ENCODE measurements around the gene FBXL2. TPM values are rescaled to one million over a fixed set of nuclear protein-coding genes. Genes with fewer than 3 reads are reported as not detected.
A peak's percentile ranks its signal among the peaks of the same experiment; 100 is the strongest.
"Not testable (repeated sequence)": the region's sequence is repeated elsewhere in the genome, so short reads cannot be mapped to it uniquely, and the experiment has no call there.

FBXL2 gene
- total RNA-seq, 1 experiment from 2014 or later, result 10.8 TPM

GRCh38 chr3:33428734-33429133, 151.5 kb downstream of the FBXL2 start:
- Histone ChIP-seq H3K4me3 (ENCODE audit: low read depth, low read length) (no peak overlapping the region), H3K27me3 (replicated peaks; ENCODE audit: control insufficient read depth, insufficient read depth, low read length) (no peaks in the 10 kb centered on the region), H3K4me1 (peaks cover 30% of the 10 kb centered on the region), H3K36me3 (ENCODE audit: control insufficient read depth, insufficient read depth, low read length) (no peaks in the 10 kb centered on the region; the same call in 1 of the 2 replicates), H3K9me3 (no peaks in the 10 kb centered on the region)
- Mint-ChIP-seq H3K4me3 (ENCODE audit: unreplicated experiment) (no peak overlapping the region), H3K27ac (ENCODE audit: unreplicated experiment) (peak overlapping the region; percentile 2), H3K27me3 (ENCODE audit: insufficient read depth, unreplicated experiment) (no peaks in the 10 kb centered on the region), H3K9me3 (ENCODE audit: unreplicated experiment) (no peaks in the 10 kb centered on the region), H3K36me3 (ENCODE audit: insufficient read depth, unreplicated experiment) (peaks cover 30% of the 10 kb centered on the region), H3K4me1 (ENCODE audit: low read depth, unreplicated experiment) (peaks cover 25% of the 10 kb centered on the region)
- ChIA-PET POLR2A (interaction anchor here (0.6 kb wide), 2 partner anchors 64 to 187 kb away, joined by 6 to 8 read pairs; no protein-coding TSS in a partner anchor), CTCF (interaction anchor here (0.7 to 1.1 kb wide), 3 partner anchors 8 to 360 kb away, joined by 3 to 7 read pairs (median 3); no protein-coding TSS in a partner anchor)
- no TSS peak for BruUV-seq (replicated peaks)
- intact Hi-C loops (cut with micrococcal nuclease; ENCODE audit: unreplicated experiment), result no loop called here
- TF ChIP-seq, protein P1, sequence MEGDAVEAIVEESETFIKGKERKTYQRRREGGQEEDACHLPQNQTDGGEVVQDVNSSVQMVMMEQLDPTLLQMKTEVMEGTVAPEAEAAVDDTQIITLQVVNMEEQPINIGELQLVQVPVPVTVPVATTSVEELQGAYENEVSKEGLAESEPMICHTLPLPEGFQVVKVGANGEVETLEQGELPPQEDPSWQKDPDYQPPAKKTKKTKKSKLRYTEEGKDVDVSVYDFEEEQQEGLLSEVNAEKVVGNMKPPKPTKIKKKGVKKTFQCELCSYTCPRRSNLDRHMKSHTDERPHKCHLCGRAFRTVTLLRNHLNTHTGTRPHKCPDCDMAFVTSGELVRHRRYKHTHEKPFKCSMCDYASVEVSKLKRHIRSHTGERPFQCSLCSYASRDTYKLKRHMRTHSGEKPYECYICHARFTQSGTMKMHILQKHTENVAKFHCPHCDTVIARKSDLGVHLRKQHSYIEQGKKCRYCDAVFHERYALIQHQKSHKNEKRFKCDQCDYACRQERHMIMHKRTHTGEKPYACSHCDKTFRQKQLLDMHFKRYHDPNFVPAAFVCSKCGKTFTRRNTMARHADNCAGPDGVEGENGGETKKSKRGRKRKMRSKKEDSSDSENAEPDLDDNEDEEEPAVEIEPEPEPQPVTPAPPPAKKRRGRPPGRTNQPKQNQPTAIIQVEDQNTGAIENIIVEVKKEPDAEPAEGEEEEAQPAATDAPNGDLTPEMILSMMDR (IDR thresholded peaks at IDR 0.05; ENCODE audit: insufficient read depth in 1 of 2, low read depth in 1 of 2, low read length in 1 of 2, severe bottlenecking in 1 of 2, unreplicated experiment in 1 of 2), result no peak
- no peak for DNase-seq

- H3K27me3 Mint-ChIP-seq (ENCODE audit: insufficient read depth, unreplicated experiment); BruUV-seq (replicated peaks); intact Hi-C loops (cut with micrococcal nuclease; ENCODE audit: unreplicated experiment); H3K27ac Mint-ChIP-seq (ENCODE audit: unreplicated experiment); H3K9me3 Mint-ChIP-seq (ENCODE audit: unreplicated experiment); H3K4me3 Mint-ChIP-seq (ENCODE audit: unreplicated experiment); DNase-seq; H3K27me3 ChIP-seq (replicated peaks; ENCODE audit: control insufficient read depth, insufficient read depth, low read length); H3K4me3 ChIP-seq (ENCODE audit: low read depth, low read length); H3K9me3 ChIP-seq; POLR2A ChIA-PET; H3K36me3 ChIP-seq (ENCODE audit: control insufficient read depth, insufficient read depth, low read length): not testable (repeated sequence)
- H3K4me1 ChIP-seq, result peaks cover 30% of the 10 kb centered on the region
- Mint-ChIP-seq H3K36me3 (ENCODE audit: insufficient read depth, unreplicated experiment) (peaks cover 27% of the 10 kb centered on the region), H3K4me1 (ENCODE audit: low read depth, unreplicated experiment) (peaks cover 25% of the 10 kb centered on the region)
- CTCF ChIA-PET, result interaction anchor here (1.1 kb wide), 1 partner anchor 9 kb away, joined by 3 read pairs; no protein-coding TSS in a partner anchor
Measured at GRCh38 chr3:33429306-33429705, 152.1 kb downstream of the FBXL2 start.

GRCh38 chr3:33430061-33430460, 152.8 kb downstream of the FBXL2 start:
- Mint-ChIP-seq H3K4me3 (ENCODE audit: unreplicated experiment) (no peak overlapping the region), H3K27ac (ENCODE audit: unreplicated experiment) (no peak overlapping the region), H3K9me3 (ENCODE audit: unreplicated experiment) (no peaks in the 10 kb centered on the region), H3K4me1 (ENCODE audit: low read depth, unreplicated experiment) (peaks cover 25% of the 10 kb centered on the region), H3K27me3 (ENCODE audit: insufficient read depth, unreplicated experiment) (no peaks in the 10 kb centered on the region), H3K36me3 (ENCODE audit: insufficient read depth, unreplicated experiment) (peaks cover 20% of the 10 kb centered on the region)
- ChIA-PET POLR2A (no interaction called here), CTCF (no interaction called here)
- no peaks in the 10 kb centered on the region; the same call in 1 of the 2 replicates for H3K36me3 ChIP-seq (ENCODE audit: control insufficient read depth, insufficient read depth, low read length)
- no peaks in the 10 kb centered on the region for H3K9me3 ChIP-seq
- intact Hi-C loops (cut with micrococcal nuclease; ENCODE audit: unreplicated experiment), result no loop called here
- TF ChIP-seq, protein P1 (IDR thresholded peaks at IDR 0.05; ENCODE audit: insufficient read depth in 1 of 2, low read depth in 1 of 2, low read length in 1 of 2, severe bottlenecking in 1 of 2, unreplicated experiment in 1 of 2), result no peak
- no peak overlapping the region for H3K4me3 ChIP-seq (ENCODE audit: low read depth, low read length)
- BruUV-seq (replicated peaks), result no TSS peak
- DNase-seq, result no peak
- H3K4me1 ChIP-seq, result peaks cover 30% of the 10 kb centered on the region
- H3K27me3 ChIP-seq (replicated peaks; ENCODE audit: control insufficient read depth, insufficient read depth, low read length), result no peaks in the 10 kb centered on the region

DNA sequence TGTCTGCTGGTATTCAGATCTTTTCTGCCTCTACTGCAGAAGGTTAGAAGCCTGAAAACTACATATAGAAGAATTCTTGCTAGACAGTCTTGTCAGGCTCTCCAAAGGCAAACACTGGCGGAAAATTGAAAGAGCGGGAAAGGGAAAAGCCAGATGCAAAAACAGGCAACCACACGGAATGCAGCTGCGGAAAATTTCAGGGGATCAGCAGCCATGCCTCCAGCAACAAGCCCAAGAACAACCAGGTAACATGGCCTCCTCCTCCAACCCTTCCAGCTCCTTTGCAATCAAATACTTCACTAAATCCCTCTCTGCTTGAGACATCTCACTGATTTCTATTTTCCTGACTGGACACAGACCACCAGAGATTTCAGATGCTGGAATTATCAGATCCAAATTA, 153.3 kb downstream of the FBXL2 start:
- H3K36me3 ChIP-seq (ENCODE audit: control insufficient read depth, insufficient read depth, low read length), result no peaks in the 10 kb centered on the region; the same call in 1 of the 2 replicates
- no peak overlapping the region for H3K4me3 Mint-ChIP-seq (ENCODE audit: unreplicated experiment)
- peaks cover 25% of the 10 kb centered on the region for H3K4me1 Mint-ChIP-seq (ENCODE audit: low read depth, unreplicated experiment)
- peaks cover 30% of the 10 kb centered on the region for H3K4me1 ChIP-seq
- no peaks in the 10 kb centered on the region for H3K9me3 ChIP-seq
- no peak overlapping the region for H3K4me3 ChIP-seq (ENCODE audit: low read depth, low read length)
- no peak for DNase-seq
- CTCF ChIA-PET, result no interaction called here
- H3K9me3 Mint-ChIP-seq (ENCODE audit: unreplicated experiment), result no peaks in the 10 kb centered on the region
- no peaks in the 10 kb centered on the region for H3K27me3 ChIP-seq (replicated peaks; ENCODE audit: control insufficient read depth, insufficient read depth, low read length)
- intact Hi-C loops (cut with micrococcal nuclease; ENCODE audit: unreplicated experiment), result no loop called here
- peaks cover 18% of the 10 kb centered on the region for H3K36me3 Mint-ChIP-seq (ENCODE audit: insufficient read depth, unreplicated experiment)
- BruUV-seq (replicated peaks), result no TSS peak
- no peaks in the 10 kb centered on the region for H3K27me3 Mint-ChIP-seq (ENCODE audit: insufficient read depth, unreplicated experiment)
- TF ChIP-seq, protein P1 (IDR thresholded peaks at IDR 0.05; ENCODE audit: insufficient read depth in 1 of 2, low read depth in 1 of 2, low read length in 1 of 2, severe bottlenecking in 1 of 2, unreplicated experiment in 1 of 2), result no peak
- POLR2A ChIA-PET, result no interaction called here
- H3K27ac Mint-ChIP-seq (ENCODE audit: unreplicated experiment), result no peak overlapping the region
